Ammon's horn (tissue), 1 donor: ENCODE measurements around the gene DNM3.

Source experiments
- DNase-seq: peaks from one replicate; pipeline ENCODE4 v3.0.0-alpha.2; 2016; ENCODE audit warnings: low spot score

Gene DNM3

DNA sequence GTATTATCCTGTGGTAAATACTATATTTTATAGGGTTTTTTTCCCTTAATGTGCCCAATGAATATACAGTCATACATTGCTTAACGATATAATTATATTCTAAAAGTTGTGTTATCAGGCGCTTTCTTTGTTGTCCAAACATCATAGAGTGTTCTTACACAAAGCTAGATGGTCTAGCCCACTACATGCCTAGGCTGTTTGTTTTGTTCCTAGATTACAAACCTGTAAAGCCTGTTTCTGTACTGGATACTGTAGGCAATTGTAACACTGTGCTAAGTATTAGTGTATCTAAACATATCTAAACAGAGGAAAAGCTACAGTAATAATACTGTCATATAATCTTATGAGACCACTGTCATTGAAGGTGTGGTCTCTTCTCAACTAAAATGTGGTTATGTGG is 336.6 kb downstream of the DNM3 start:
- DNase-seq: no peak

DNA sequence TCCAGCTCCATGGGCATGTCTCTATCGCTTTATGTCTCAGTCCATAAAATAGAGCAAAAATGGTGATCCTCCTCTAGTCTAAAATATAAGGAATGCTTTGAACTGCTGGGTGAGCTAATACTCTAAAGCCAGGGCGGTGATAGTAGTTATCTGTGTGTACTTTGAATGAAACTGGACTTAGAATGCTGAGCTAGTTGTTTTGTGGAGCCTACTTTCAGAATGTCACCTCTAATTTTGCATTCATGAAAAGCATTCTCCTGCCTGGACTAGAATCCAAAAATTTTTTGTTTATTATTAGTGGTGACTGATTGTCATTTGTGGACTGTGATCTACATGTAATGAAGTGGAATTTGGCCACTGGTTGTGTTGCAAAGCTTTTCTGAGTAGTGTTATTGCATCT is 337.6 kb downstream of the DNM3 start:
- no peak for DNase-seq

DNA sequence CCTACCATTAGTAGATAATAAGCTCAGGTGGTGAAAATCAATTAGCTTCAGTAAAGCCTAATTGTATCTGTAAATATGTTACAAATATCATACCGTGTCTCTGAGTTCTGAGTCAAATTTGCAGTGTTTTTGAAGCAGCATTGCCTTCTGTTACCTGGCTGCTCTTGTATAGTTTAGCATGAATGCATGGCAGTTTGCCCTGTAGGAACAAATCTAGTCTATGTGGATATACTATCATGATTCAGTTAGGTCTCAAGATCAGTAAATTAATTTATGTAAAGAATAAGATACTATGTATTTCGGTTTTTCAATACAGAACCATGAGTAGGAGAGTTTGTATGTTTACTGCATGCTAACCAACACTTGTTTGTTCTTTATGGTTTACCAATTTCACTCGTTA is 338.6 kb downstream of the DNM3 start:
- no peak for DNase-seq

DNA sequence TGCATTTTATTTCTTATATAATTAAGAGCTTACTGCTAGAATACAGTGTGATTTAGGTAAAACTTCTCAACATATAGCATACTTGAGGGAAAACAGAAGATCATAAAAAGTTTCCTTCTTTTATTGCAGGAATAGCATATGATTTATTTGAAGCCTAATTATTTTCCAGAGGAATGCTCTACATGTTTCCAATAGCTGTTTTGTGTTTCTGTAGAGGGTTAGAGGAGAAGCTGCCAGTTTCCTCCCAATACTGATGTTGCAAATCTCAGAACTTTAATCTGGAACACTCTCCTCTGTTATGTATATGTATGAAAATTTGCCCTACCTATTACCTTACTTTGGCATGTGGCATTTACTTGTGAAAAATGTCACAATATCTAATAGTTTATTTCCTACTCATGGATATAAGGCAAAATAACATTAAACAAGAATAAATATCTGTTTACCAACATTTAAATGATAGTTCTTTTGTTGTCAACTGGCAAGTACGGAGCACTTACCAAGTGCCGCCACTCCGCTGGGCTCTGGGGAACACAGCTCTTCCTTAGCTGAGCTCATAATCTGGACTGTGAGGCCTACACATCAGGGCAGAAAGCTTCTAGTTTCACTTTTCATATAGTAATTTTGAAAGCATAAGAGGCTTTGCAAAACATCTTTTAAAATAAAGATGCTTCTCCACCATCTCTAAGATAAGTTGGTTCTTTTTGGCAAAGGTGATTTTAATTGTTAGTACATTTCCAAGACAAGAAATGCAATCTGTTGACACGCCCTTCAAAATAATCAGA is 339.4 kb downstream of the DNM3 start:
- DNase-seq: peak; percentile 67

DNA sequence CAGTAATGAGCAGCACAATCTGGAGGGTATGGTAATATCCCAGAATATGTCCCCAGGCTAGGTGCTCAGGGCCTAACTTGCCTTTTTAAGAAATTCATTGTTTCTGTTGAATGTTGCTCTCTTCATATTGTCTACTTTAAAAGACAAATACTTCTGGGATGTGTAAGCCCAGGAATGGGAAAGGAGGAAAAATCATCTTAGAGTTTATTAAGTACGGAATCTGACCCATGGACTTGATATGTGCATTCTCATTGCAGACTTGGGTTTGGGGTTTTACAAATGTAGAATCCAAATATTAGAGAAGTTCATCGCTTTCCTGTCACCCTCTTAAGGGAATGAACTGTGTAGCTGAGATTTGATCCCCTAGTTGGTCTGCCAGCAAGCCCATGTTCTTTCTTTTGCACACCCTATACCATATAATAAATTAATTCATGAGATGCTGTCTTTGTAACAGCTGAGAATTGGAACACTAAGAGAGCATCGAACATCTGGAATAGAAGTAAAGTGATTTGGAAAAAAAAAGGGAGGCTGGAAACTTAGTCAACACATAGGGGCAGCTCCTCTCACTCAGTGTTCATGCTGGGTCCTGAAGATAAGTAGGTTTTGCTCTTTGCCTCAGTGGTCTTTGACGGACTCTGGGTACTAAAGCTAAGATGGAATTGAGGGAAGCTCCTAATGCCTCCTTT is 343.4 kb downstream of the DNM3 start:
- no peak for DNase-seq

DNA sequence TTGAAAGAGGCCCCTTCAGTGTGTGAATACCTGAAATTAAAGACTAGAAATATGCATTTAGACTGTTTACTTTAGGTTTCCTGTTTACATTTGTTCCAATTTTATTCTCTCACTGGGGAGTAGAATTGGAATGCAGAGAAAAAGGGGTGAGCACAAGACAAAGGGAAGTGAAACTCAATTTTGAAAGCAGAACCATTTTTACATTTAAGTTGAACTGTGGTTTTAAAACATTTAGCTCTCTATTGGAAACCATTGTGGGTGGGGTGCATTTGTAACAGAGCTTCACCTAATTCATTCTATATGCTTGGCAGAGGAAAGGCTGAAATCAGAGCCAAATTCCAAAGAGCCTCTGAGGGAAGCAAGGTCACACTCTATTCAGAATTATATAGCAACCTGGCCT is 343.9 kb downstream of the DNM3 start:
- DNase-seq: no peak

DNA sequence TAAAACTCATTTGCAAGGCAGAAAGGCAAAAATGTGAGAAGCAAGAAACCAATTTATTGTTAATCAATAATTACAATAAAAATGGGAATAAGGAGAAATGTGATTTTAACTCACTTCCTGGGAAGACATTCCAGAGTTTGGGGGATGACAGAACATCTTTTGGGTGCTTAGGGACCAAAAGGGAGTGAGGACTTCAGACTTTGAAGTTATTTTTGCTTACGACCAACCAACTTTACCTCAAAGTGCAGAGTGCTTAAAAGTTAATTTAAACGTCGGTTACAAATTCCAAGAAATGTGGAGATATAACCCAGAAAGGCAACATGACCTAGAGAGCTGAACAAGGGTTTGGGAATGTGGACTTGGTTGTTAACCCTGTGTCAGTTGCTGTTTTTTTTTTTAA is 344.7 kb downstream of the DNM3 start:
- no peak for DNase-seq

DNA sequence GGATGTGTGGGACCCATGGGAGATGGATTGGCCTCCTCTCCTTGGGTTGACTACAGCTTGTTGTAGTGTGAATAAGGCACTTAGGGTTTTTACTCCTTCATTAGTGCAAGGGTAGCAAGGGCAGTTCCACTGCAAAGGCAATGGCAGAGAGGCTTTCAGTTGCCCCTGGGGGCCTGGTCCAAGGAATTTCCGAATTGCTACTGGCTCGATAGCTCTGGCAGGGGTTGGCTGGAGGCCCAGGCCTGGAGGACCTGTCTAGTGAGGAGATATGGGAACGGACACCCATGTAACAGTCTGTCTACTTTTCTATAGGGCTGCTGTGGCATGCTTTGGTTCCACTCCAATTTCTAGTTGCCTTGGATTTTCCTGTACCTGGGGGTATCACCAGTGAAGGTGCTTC is 360.3 kb downstream of the DNM3 start:
- no peak for DNase-seq

DNA sequence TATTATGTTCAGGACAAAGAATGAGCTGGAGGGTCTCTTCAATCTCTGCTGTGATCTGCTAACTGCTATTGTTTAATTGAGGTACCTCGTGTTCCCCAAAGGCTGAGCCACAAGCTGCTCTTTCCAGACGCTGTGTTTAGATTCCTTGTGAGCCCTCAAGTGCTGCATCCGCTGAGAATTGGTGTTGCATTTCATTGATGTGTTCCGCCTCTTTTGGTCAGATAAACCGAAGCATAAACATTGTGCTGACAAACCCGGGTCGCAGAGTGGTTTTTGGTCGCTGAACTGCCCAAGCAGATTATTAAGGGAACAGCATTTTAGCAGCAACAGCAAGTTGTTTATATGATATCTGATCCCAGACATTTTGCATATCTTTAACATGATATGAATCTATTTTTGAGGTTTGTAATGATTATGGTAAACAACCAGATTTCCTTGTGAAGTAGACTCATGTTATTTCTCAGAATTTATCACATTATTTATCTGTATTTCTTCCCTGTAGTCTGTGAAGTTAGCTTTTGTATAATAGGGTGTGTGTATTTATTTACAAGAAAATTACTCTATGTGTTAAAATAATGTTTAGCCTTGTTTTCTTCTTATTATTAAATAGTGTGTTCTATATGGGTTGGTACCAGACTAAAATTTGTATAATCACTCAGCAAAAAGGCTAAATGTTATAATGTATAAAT is 362.0 kb downstream of the DNM3 start:
- DNase-seq: no peak

DNA sequence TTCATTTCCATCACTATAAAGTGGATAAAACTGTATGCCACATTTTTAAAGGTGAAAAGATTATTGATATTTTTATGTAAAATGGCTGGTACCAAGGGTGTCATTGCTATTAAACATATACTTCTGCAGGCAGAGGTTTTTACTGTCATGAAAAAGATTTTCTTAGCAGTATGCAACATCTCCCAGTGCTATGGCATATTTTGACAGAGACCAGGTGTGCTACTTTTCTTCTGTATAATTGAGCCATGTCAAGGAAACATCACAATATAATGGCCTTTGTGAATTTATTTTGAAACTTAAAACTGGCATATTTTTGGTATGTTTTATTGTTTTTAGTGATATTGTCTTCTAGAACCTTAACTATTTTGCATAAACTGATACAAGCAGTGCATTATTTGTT is 362.6 kb downstream of the DNM3 start:
- DNase-seq: no peak

DNA sequence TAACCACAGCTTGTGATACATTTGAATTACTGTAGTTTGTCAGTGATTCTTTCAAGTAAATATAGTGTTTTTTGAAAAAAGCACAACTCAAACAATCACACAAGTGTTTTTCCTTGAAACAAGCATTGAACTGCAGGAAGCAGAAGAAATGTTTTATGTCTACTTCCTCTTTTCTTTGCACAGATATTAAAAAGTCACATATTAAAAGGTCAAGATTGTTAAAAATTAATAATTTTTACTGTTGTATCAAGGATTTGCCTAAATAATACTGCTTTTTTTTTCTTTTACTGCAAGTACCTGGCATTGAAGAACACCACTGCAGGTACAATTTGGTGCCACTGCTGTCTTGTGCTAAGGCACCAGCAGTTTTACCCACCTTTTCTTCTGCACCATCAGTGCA is 365.0 kb downstream of the DNM3 start:
- no peak for DNase-seq

DNA sequence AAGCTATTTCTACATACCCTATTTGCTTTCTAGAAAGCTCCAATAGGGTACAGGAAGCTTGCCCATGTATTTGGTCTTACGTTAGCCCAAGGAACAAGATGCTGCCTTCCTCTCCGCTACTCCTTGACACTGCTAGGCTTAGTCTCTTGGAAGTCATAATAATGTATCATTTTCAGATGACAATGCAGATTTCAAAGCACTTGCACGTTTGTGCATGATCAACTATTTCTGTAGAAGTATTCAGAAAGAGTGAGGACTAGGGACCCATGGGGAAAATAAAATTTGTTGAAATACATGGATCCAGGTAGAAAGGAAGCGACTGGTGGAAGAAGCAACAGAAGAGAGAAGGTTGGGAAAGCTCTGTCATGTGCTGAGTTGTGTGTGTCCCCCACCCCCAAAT is 367.3 kb downstream of the DNM3 start:
- no peak for DNase-seq

DNA sequence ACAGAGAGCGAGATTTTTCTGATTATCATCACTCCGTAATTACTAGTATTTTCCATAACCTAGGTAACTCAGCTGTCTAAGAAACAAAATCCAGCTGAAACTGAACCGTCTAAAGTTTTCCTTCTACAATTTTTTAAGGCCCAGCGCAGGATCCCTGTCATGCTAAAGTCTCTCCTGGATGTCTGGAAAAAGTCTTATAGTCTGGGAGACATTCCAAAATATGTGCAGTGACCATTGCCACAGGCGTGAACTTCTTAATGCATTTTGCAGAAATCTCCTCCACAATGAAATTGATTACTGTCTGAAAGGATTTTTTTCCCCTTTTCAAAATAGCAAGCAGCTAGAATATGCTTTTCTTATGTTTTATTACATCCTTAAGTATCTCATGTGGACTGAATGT is 369.9 kb downstream of the DNM3 start:
- DNase-seq: no peak

DNA sequence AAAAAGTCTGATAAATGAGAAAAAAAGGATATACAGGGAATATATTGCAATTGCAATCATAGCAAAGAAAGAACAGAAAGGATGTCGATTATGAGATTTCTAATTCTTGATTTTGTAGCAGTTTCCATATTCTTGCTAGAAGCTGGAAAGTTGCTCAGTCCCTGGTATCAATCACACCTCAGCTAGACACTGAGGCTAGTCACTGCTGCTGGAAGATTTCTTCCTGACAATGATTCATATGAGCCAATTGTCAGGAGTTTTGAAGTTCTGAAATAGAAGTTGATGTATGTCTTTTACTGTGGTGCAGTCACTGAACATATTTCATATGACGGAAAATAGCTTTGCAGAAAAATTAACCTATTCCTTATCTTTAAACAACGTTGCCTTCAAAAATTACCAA is 370.8 kb downstream of the DNM3 start:
- DNase-seq: no peak

DNA sequence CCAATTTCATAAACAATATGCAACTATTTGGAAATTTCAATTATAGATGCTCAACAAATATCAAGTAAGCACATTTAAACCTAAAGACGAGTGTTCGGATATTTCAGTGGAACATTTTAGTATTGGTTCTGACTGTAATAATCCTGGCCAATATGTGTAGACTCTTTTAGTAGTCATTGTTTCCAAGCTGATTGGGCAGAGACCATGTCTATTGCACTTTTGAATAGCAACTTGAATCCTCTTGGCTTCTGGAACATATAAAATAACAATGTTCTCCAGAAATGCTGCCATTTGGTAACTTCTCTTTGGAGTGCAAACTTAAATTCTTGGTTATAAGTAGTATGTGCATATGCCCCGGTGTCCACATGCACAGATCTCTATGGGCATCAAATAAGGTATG is 373.7 kb downstream of the DNM3 start:
- no peak for DNase-seq

DNA sequence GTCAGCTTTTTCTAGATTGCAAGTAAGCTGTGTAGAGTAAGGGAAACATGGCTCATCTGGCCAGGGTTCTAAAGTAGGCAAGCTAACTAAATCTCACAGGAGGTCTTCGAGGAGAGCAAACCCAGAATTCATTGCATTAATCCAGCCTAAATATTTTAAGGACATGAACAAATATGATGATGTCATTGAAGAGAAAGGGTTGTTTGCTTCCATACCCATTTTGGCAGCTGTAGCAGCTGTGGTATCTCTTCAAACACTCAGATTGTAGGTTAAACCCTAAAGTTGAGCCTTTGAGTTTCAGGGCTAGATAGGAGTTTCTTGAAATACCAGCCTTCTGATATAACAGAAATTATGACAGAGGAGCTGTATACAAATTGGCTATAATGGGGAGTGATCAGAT is 378.7 kb downstream of the DNM3 start:
- DNase-seq: no peak

DNA sequence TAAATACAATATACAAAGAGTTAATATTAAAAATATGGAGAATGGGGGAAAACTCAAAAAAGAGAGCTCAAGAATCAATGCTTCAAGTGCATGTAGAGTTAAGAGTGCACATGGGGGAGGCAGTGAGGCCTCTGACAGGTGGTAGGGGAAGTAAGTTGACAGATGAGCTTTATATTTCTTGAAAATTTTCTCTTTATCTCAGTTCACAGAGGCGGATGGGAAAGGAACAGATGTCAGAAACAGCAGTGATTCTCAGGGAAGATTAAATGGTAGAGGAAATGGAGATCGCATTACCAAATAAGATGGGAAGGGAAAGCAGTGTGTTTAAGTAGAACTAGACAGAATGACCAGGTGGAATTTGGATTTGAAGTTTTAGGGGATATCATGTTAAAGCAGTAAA is 379.1 kb downstream of the DNM3 start:
- no peak for DNase-seq

DNA sequence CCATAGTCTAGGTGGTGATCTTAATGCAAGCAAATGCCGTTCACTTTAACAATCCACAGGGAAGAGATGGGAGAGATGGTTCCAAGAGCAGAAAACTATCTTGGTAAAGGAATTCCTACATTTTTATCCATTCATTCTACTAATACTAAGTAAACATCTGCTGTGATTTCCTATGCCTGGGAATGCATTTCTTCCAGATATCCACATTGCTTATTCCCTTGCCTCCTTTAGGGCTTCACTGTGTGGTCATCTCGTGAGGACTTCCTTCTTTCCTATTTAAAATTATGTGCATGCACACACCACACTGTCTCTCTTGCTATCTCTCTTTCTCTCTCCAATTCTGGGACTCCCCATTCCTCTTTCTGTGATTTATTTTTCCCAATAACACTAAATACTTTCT is 380.1 kb downstream of the DNM3 start:
- DNase-seq: no peak

DNA sequence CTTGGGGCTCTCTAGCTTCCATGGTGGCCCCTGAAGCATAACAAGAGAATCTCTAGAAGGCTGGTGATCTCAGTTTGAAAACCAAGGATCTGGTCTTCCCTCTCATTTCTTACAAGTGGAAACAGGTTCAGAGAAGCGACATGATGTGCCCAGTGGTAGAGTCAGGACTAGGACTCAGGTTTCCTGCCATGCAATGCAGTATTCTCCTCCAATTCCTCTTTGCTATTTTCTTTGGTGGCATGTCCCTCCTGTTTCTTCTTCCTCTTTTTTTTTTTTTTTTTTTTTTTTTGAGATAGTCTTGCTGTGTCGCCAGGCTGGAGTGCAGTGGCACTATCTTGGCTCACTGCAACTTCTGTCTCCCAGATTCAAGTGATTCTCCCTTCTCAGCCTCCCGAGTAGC is 383.6 kb downstream of the DNM3 start:
- no peak for DNase-seq

DNA sequence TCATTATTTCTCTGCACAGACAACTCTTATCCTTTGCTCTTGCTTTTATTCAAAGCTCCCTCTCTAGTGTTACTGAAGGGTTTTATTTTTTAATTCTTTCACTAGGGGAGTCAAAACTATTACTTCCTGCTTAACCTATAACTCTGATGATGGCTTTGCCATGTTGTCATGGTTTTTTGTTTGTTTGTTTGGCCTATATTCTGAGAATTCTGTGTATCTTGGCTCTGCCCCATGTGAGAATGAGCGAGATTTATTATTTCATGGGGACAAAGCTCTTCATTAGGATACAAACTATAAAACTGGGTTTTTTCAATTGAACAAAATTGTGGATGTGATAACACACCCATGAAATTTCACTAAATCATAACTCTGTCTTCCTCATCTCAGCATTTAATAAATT is 388.6 kb downstream of the DNM3 start:
- no peak for DNase-seq

DNA sequence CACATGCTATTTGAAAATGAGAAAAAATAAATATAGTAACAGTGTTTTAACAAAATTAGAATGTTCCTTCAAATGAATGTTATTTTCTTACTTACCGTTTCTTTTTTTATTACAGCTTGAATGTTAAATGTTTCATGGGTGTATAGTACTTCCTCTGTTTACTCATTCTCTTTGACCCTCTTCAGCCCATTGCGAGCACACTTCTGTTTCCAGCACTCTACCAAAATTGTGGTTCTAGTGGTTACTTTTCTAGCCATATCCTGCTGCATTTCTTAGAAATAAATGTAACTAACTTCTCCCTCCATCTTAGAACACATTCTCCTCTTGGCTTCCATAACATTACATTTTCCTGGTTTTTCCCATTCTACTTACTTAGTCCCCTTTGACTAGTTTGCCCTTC is 389.2 kb downstream of the DNM3 start:
- DNase-seq: no peak

DNA sequence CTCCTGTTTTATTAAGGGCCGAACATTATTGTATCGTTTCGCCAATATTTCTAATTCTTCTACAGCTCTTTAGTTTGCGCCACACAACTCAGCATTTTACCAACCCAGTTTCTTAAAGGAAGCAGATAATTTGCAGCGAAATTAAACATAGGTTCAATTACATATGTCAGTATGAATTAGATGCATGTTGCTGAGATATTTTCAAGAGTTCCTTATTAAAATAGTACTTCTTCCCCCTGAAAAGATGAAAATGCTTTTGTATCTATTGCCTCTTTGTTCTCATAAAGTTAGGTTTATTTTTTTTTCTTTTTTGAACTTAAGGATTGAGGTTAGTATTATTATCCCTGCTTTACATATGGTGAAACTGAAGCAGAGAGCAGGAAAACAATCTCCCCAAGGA is 395.7 kb downstream of the DNM3 start:
- DNase-seq: no peak

DNA sequence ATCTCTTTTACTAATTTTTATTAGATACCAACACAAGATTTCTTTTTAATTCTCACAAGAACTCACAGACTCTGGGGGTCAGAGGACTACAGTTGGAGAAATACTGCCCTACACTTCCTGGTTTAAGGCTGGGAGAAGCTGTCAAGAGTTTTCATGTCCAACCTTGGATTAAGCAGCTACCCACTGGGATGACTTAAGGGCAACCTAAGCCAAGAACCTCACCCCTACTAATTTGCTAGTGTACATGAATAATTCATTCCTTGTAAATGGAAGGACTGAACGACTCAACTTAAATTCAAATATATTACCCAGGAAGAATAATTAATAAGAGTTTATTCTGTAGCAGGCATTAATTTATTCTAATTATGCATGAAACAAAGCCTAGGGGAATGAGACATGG is 396.9 kb downstream of the DNM3 start:
- DNase-seq: no peak
